ENCODE data around the gene USP34. TPM values are rescaled to one million over a fixed set of nuclear protein-coding genes. Genes with fewer than 3 reads are reported as not detected.

USP34 gene
- total and polyA plus RNA-seq, 9 of the 15 experiments (the other 6 are each of a cell fraction or from before 2014, with no cell fraction given): 19.8 to 108 (median 67.8) TPM

DNA sequence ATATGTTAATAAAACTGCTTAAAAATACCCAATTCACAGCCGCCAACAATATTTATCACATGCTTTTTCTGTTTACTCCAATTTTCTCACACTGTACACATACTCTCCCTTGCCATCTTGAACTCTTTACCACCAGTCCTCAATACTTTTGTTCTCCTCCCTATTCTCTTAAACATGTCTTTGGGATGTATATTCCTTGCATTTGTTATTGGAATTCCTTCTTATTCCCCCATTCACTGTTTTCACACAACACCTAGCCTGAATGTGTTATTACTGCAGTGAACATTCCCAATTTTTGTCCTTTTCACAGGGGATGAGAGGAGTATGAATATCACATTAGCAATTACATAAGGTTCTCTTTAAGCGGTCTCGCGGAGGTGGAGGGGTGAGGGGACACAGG lies 94.7 kb downstream of the USP34 start (continued):
- TF ChIP-seq, protein P1, sequence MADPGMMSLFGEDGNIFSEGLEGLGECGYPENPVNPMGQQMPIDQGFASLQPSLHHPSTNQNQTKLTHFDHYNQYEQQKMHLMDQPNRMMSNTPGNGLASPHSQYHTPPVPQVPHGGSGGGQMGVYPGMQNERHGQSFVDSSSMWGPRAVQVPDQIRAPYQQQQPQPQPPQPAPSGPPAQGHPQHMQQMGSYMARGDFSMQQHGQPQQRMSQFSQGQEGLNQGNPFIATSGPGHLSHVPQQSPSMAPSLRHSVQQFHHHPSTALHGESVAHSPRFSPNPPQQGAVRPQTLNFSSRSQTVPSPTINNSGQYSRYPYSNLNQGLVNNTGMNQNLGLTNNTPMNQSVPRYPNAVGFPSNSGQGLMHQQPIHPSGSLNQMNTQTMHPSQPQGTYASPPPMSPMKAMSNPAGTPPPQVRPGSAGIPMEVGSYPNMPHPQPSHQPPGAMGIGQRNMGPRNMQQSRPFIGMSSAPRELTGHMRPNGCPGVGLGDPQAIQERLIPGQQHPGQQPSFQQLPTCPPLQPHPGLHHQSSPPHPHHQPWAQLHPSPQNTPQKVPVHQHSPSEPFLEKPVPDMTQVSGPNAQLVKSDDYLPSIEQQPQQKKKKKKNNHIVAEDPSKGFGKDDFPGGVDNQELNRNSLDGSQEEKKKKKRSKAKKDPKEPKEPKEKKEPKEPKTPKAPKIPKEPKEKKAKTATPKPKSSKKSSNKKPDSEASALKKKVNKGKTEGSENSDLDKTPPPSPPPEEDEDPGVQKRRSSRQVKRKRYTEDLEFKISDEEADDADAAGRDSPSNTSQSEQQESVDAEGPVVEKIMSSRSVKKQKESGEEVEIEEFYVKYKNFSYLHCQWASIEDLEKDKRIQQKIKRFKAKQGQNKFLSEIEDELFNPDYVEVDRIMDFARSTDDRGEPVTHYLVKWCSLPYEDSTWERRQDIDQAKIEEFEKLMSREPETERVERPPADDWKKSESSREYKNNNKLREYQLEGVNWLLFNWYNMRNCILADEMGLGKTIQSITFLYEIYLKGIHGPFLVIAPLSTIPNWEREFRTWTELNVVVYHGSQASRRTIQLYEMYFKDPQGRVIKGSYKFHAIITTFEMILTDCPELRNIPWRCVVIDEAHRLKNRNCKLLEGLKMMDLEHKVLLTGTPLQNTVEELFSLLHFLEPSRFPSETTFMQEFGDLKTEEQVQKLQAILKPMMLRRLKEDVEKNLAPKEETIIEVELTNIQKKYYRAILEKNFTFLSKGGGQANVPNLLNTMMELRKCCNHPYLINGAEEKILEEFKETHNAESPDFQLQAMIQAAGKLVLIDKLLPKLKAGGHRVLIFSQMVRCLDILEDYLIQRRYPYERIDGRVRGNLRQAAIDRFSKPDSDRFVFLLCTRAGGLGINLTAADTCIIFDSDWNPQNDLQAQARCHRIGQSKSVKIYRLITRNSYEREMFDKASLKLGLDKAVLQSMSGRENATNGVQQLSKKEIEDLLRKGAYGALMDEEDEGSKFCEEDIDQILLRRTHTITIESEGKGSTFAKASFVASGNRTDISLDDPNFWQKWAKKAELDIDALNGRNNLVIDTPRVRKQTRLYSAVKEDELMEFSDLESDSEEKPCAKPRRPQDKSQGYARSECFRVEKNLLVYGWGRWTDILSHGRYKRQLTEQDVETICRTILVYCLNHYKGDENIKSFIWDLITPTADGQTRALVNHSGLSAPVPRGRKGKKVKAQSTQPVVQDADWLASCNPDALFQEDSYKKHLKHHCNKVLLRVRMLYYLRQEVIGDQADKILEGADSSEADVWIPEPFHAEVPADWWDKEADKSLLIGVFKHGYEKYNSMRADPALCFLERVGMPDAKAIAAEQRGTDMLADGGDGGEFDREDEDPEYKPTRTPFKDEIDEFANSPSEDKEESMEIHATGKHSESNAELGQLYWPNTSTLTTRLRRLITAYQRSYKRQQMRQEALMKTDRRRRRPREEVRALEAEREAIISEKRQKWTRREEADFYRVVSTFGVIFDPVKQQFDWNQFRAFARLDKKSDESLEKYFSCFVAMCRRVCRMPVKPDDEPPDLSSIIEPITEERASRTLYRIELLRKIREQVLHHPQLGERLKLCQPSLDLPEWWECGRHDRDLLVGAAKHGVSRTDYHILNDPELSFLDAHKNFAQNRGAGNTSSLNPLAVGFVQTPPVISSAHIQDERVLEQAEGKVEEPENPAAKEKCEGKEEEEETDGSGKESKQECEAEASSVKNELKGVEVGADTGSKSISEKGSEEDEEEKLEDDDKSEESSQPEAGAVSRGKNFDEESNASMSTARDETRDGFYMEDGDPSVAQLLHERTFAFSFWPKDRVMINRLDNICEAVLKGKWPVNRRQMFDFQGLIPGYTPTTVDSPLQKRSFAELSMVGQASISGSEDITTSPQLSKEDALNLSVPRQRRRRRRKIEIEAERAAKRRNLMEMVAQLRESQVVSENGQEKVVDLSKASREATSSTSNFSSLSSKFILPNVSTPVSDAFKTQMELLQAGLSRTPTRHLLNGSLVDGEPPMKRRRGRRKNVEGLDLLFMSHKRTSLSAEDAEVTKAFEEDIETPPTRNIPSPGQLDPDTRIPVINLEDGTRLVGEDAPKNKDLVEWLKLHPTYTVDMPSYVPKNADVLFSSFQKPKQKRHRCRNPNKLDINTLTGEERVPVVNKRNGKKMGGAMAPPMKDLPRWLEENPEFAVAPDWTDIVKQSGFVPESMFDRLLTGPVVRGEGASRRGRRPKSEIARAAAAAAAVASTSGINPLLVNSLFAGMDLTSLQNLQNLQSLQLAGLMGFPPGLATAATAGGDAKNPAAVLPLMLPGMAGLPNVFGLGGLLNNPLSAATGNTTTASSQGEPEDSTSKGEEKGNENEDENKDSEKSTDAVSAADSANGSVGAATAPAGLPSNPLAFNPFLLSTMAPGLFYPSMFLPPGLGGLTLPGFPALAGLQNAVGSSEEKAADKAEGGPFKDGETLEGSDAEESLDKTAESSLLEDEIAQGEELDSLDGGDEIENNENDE (IDR thresholded peaks at IDR 0.05; ENCODE audit: low read depth, low read length): no peak

Measured in K562 (cell line).